ENCODE data around the gene SKOR1. TPM values are rescaled to one million over a fixed set of nuclear protein-coding genes. Genes with fewer than 3 reads are reported as not detected.

SKOR1 gene
- total RNA-seq, 1 experiment from 2014 or later = 0.81 TPM

DNA sequence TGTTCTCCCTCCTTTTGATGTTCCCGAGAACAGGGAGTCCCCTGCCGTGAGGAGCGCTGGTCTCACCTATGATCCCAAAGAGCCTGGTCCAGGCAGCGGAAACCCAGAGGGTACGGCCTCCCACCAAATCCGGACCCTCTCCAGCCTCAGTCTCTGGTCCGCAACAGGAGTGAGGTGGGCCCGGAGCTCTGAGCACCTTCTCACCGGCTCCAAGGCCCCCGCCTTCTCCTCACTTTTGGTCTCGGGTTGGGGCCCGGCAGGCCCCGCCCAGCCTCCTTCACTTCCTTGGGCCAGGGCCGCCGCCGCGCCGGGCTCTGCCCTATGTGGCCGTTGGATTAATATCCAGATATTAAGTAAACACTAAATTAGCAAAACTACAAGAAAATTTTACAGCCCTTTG is 5.7 kb upstream of the SKOR1 start:
- Histone ChIP-seq H3K4me2 (ENCODE audit: low read length) (no peak overlapping the region), H2AFZ (ENCODE audit: low read depth, low read length, poor library complexity, severe bottlenecking) (no peak overlapping the region), H3K9ac (ENCODE audit: low read length) (no peak overlapping the region), H3K9me2 (ENCODE audit: insufficient read depth) (no peaks in the 10 kb centered on the region), H4K20me1 (ENCODE audit: insufficient read depth) (no peaks in the 10 kb centered on the region), H3K27me3 (ENCODE audit: insufficient read depth, low read length) (no peaks in the 10 kb centered on the region), H3K27ac (ENCODE audit: low read depth, low read length) (no peak overlapping the region), H3K4me3 (replicated peaks in 1 of 2; ENCODE audit: low read depth in 1 of 2, low read length in 2 of 2) (no peak overlapping the region), H3K79me2 (ENCODE audit: insufficient read depth, low read length) (no peaks in the 10 kb centered on the region), H3K4me1 (ENCODE audit: control insufficient read depth in 1 of 2, insufficient read depth in 2 of 2, low read length in 2 of 2) (no peaks in the 10 kb centered on the region), H3K36me3 (ENCODE audit: control insufficient read depth in 1 of 2, insufficient read depth in 2 of 2, low read length in 2 of 2) (no peaks in the 10 kb centered on the region), H3K9me3 (ENCODE audit: control insufficient read depth in 1 of 2, insufficient read depth in 1 of 2, low read depth in 1 of 2, low read length in 2 of 2) (no peaks in the 10 kb centered on the region)
- TF ChIP-seq ELF1 (IDR thresholded peaks at IDR 0.05; ENCODE audit: borderline replicate concordance, low read depth) = no peak
- TF ChIP-seq ZNF274 (IDR thresholded peaks at IDR 0.05; ENCODE audit: low read depth, low read length) = no peak
- TF ChIP-seq CBX3 (IDR thresholded peaks at IDR 0.05; ENCODE audit: low read depth) = no peak
- TF ChIP-seq POLR2A (IDR thresholded peaks at IDR 0.05; ENCODE audit: borderline replicate concordance, extremely low read depth, insufficient read depth, insufficient read length) = no peak
- POLR2A ChIA-PET = no interaction called here
- DNase-seq (ENCODE audit: low read depth, low spot score) (no peak), ATAC-seq (no peak)
- RAD21 ChIA-PET (ENCODE audit: low non-redundant PET in 1 of 2, low total read pairs in 2 of 2, uncharacterized antibody in 2 of 2, unreplicated experiment in 2 of 2) = no interaction called here
- CTCF ChIA-PET = no interaction called here
- intact Hi-C loops (cut with micrococcal nuclease) = no loop called here
- BruUV-seq (replicated peaks) = no TSS peak

DNA sequence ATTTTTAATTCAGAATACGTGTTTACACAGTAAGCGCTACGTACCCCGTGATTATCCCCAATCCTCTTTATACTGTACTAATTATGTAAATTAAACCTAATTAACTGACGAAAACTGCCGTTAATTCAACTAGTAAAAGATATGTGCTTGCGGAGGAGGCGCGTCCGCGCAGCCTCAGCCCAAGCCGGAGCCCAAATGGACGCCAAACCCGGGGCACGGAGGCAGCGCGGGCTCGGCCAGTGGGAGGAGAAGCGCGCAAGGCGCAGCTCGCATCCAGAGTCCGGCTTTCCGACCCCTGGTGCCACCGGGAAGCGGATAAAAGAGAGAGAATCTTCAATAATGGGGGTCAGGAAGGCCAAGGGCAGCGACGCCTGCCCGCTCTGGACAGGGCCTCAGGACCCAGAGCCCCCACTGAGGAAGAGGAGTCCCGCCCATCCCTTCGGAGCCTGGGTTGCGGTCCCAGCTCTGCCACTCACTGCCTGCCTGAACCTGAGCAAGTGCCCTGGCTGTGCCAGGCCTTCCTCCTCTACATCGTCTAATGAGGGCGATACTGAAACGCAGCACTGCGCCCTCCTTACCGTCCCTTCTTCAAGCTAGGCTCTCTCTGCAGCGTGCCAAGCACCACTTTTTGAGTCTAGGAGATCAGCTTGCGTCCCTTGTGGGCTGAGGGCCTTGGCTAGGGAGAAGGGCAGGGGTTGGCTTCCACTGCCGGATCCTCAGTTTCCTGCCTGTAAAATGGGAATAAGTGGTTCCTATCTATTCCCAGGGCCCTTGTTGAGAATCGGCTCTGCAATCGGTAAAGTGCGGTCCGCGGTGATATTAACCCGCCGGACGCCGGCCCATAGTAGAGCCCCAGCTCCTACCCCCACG is 5.0 kb upstream of the SKOR1 start:
- Histone ChIP-seq H3K9me2 (ENCODE audit: insufficient read depth) (no peaks in the 10 kb centered on the region), H3K9ac (ENCODE audit: low read length) (no peak overlapping the region), H3K4me3 (replicated peaks in 1 of 2; ENCODE audit: low read depth in 1 of 2, low read length in 2 of 2) (no peak overlapping the region), H3K36me3 (ENCODE audit: control insufficient read depth in 1 of 2, insufficient read depth in 2 of 2, low read length in 2 of 2) (no peaks in the 10 kb centered on the region), H3K4me1 (ENCODE audit: control insufficient read depth in 1 of 2, insufficient read depth in 2 of 2, low read length in 2 of 2) (no peaks in the 10 kb centered on the region), H3K4me2 (ENCODE audit: low read length) (no peak overlapping the region), H3K9me3 (ENCODE audit: control insufficient read depth in 1 of 2, insufficient read depth in 1 of 2, low read depth in 1 of 2, low read length in 2 of 2) (no peaks in the 10 kb centered on the region), H3K79me2 (ENCODE audit: insufficient read depth, low read length) (no peaks in the 10 kb centered on the region), H3K27me3 (ENCODE audit: insufficient read depth, low read length) (no peaks in the 10 kb centered on the region), H4K20me1 (ENCODE audit: insufficient read depth) (no peaks in the 10 kb centered on the region), H2AFZ (ENCODE audit: low read depth, low read length, poor library complexity, severe bottlenecking) (no peak overlapping the region), H3K27ac (ENCODE audit: low read depth, low read length) (no peak overlapping the region)
- TF ChIP-seq TCF7L2 (IDR thresholded peaks at IDR 0.05; ENCODE audit: borderline replicate concordance, extremely low read depth, insufficient read depth, insufficient read length) = no peak
- TF ChIP-seq, protein P1, sequence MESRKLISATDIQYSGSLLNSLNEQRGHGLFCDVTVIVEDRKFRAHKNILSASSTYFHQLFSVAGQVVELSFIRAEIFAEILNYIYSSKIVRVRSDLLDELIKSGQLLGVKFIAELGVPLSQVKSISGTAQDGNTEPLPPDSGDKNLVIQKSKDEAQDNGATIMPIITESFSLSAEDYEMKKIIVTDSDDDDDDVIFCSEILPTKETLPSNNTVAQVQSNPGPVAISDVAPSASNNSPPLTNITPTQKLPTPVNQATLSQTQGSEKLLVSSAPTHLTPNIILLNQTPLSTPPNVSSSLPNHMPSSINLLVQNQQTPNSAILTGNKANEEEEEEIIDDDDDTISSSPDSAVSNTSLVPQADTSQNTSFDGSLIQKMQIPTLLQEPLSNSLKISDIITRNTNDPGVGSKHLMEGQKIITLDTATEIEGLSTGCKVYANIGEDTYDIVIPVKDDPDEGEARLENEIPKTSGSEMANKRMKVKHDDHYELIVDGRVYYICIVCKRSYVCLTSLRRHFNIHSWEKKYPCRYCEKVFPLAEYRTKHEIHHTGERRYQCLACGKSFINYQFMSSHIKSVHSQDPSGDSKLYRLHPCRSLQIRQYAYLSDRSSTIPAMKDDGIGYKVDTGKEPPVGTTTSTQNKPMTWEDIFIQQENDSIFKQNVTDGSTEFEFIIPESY (IDR thresholded peaks at IDR 0.05; ENCODE audit: extremely low read depth, insufficient replicate concordance, low read length) = no peak
- TF ChIP-seq ZFX (IDR thresholded peaks at IDR 0.05) = no peak
- TF ChIP-seq SIN3A (IDR thresholded peaks at IDR 0.05; ENCODE audit: low read depth) = no peak
- TF ChIP-seq, protein P2, sequence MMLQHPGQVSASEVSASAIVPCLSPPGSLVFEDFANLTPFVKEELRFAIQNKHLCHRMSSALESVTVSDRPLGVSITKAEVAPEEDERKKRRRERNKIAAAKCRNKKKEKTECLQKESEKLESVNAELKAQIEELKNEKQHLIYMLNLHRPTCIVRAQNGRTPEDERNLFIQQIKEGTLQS (IDR thresholded peaks at IDR 0.05) = no peak
- TF ChIP-seq YY1 (IDR thresholded peaks at IDR 0.05; ENCODE audit: extremely low read depth, insufficient replicate concordance, low read depth, low read length) = no peak
- TF ChIP-seq, protein P3, sequence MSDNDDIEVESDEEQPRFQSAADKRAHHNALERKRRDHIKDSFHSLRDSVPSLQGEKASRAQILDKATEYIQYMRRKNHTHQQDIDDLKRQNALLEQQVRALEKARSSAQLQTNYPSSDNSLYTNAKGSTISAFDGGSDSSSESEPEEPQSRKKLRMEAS (IDR thresholded peaks at IDR 0.05) = no peak
- no peak for TF ChIP-seq ELF1 (IDR thresholded peaks at IDR 0.05; ENCODE audit: borderline replicate concordance, low read depth)
- no peak for TF ChIP-seq JUND (IDR thresholded peaks at IDR 0.05)
- TF ChIP-seq, protein P4, sequence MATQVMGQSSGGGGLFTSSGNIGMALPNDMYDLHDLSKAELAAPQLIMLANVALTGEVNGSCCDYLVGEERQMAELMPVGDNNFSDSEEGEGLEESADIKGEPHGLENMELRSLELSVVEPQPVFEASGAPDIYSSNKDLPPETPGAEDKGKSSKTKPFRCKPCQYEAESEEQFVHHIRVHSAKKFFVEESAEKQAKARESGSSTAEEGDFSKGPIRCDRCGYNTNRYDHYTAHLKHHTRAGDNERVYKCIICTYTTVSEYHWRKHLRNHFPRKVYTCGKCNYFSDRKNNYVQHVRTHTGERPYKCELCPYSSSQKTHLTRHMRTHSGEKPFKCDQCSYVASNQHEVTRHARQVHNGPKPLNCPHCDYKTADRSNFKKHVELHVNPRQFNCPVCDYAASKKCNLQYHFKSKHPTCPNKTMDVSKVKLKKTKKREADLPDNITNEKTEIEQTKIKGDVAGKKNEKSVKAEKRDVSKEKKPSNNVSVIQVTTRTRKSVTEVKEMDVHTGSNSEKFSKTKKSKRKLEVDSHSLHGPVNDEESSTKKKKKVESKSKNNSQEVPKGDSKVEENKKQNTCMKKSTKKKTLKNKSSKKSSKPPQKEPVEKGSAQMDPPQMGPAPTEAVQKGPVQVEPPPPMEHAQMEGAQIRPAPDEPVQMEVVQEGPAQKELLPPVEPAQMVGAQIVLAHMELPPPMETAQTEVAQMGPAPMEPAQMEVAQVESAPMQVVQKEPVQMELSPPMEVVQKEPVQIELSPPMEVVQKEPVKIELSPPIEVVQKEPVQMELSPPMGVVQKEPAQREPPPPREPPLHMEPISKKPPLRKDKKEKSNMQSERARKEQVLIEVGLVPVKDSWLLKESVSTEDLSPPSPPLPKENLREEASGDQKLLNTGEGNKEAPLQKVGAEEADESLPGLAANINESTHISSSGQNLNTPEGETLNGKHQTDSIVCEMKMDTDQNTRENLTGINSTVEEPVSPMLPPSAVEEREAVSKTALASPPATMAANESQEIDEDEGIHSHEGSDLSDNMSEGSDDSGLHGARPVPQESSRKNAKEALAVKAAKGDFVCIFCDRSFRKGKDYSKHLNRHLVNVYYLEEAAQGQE (IDR thresholded peaks at IDR 0.05; ENCODE audit: low read depth) = no peak
- no TSS peak for BruUV-seq (replicated peaks)
- intact Hi-C loops (cut with micrococcal nuclease) = no loop called here
- ChIA-PET CTCF (no interaction called here), POLR2A (no interaction called here), RAD21 (ENCODE audit: low non-redundant PET in 1 of 2, low total read pairs in 2 of 2, uncharacterized antibody in 2 of 2, unreplicated experiment in 2 of 2) (no interaction called here)
- DNase-seq (ENCODE audit: low read depth, low spot score) (no peak), ATAC-seq (no peak)

Data from HCT116 (cell line).